Lung (tissue), 12 donors: ENCODE data around the gene GREB1L. TPM values are rescaled to one million over a fixed set of nuclear protein-coding genes. Genes with fewer than 3 reads are reported as not detected.

ENCODE experiments used
- ATAC-seq: fragments of 200-7000 bp; cut with Tn5 transposase; one replicate; pipeline ENCODE4 v1.9.1; 2020; ENCODE audit warnings: moderate number of reproducible peaks; ENCODE audit not compliant: insufficient read depth, low FRiP score
- DNase-seq, 3 donors: peaks; one replicate each; pipeline ENCODE4 v3.0.0-alpha.2; 2013 to 2017
- H3K27ac ChIP-seq, 2 donors: one replicate each; pipeline ENCODE4 v1.5.1; 2013; ENCODE audit warnings: mild to moderate bottlenecking in 2 of 2, moderate library complexity in 2 of 2, control low read depth in 1 of 2, inconsistent platforms in 1 of 2, low read depth in 1 of 2, low read length in 1 of 2
- H3K27me3 ChIP-seq, 3 donors: one replicate each; pipeline ENCODE4 v1.5.1; 2013; ENCODE audit warnings: low read length in 2 of 3; ENCODE audit not compliant: control insufficient read depth in 3 of 3, insufficient read depth in 3 of 3
- H3K36me3 ChIP-seq, 4 donors: one replicate each; pipeline ENCODE4 v1.5.1; 2013; ENCODE audit warnings: low read length in 4 of 4, mild to moderate bottlenecking in 1 of 4, moderate library complexity in 1 of 4; ENCODE audit not compliant: control insufficient read depth in 4 of 4, insufficient read depth in 4 of 4
- H3K4me1 ChIP-seq, 5 donors: one replicate each; pipeline ENCODE4 v1.5.1; 2013; ENCODE audit warnings: low read length in 5 of 5, mild to moderate bottlenecking in 2 of 5, moderate library complexity in 1 of 5; ENCODE audit not compliant: control insufficient read depth in 5 of 5, insufficient read depth in 5 of 5
- H3K4me3 ChIP-seq: one replicate; pipeline ENCODE4 v1.5.1; 2013; ENCODE audit warnings: mild to moderate bottlenecking, control low read depth, moderate library complexity
- H3K9ac ChIP-seq, 2 donors: one replicate each; pipeline ENCODE4 v1.5.1; 2013; ENCODE audit warnings: low read length in 2 of 2, control low read depth in 1 of 2; ENCODE audit not compliant: insufficient read depth in 1 of 2
- H3K9me3 ChIP-seq, 4 donors: one replicate each; pipeline ENCODE4 v1.5.1; 2013; ENCODE audit warnings: low read length in 3 of 4, mild to moderate bottlenecking in 1 of 4, moderate library complexity in 1 of 4; ENCODE audit not compliant: control insufficient read depth in 4 of 4, insufficient read depth in 3 of 4
- CTCF ChIP-seq: IDR thresholded peaks from 2 replicates; pipeline ENCODE4 v1.5.1; 2012; ENCODE audit warnings: mild to moderate bottlenecking; ENCODE audit errors: control extremely low read depth, extremely low read depth
- WGBS, 2 donors: extraction: QIAGEN DNeasy Blood & Tissue Kit; methylation state at CpG; one replicate each; pipeline ENCODE4 v1.1.7; 2013; 5-methylcytosine and 5-hydroxymethylcytosine counted together
- polyA plus RNA-seq, 2 donors: library from polyadenylated mRNA; stranded (reverse); fragments of 200-250 nt; gene quantifications; one replicate each; pipeline ENCODE4 v1.2.1, GENCODE V29; 2013
- total RNA-seq, 2 donors: library from RNA; depleted of rRNA in 1 of 2; stranded (reverse); fragments of >200 nt in 1 of 2; gene quantifications; one replicate each; pipeline ENCODE4 v1.2.1, GENCODE V29; 2014 to 2021
- donor health status: control.
- donor health status: control.
- donor health status: Bipolar disorder and iron deficiency.
- donor health status: healthy.
- donor health status: DM: yes; HTN: yes; CAD: no.

GREB1L gene
- total and polyA plus RNA-seq, 4 donors: 0.08 to 1.2 (median 0.41) TPM

- Histone ChIP-seq H3K4me1 (no peaks in the 10 kb centered on the region), H3K9ac (no peak overlapping the region), H3K9me3 (no peaks in the 10 kb centered on the region), H3K27me3 (no peaks in the 10 kb centered on the region), H3K4me3 (no peak overlapping the region), H3K36me3 (no peaks in the 10 kb centered on the region), H3K27ac (no peak overlapping the region)
- DNase-seq: no peak
- TF ChIP-seq CTCF: no peak
- ATAC-seq: no peak
- WGBS, 2 donors: 85 to 89% methylated on average over 3 of the region's 3 CpGs
Observed at GRCh38 chr18:21486905-21487437, 244.9 kb downstream of the GREB1L start.

- H3K27ac ChIP-seq: no peak overlapping the region
- H3K4me3 ChIP-seq: no peak overlapping the region
- TF ChIP-seq CTCF: peak; percentile 43
- no peaks in the 10 kb centered on the region for H3K4me1 ChIP-seq
- no peaks in the 10 kb centered on the region for H3K9me3 ChIP-seq
- peak; percentile 39 to 72 (median 55) for DNase-seq
- ATAC-seq: no peak
- H3K9ac ChIP-seq: no peak overlapping the region
- H3K27me3 ChIP-seq: no peaks in the 10 kb centered on the region
- H3K36me3 ChIP-seq: no peaks in the 10 kb centered on the region
- 52 to 56% methylated on average over 6 of the region's 6 CpGs for WGBS, 2 donors
Observed at GRCh38 chr18:21489119-21489750, 247.2 kb downstream of the GREB1L start.

- 95 to 96% methylated on average over 15 of the region's 15 CpGs for WGBS, 2 donors
- no peak for ATAC-seq
Observed at GRCh38 chr18:21489919-21490495, 248.0 kb downstream of the GREB1L start.

More at GRCh38 chr18:21489919-21490495, 248.0 kb downstream of the GREB1L start:
- no peak for DNase-seq
- Histone ChIP-seq H3K27ac (no peak overlapping the region), H3K36me3 (no peaks in the 10 kb centered on the region), H3K4me3 (no peak overlapping the region), H3K9ac (no peak overlapping the region), H3K27me3 (no peaks in the 10 kb centered on the region), H3K9me3 (no peaks in the 10 kb centered on the region), H3K4me1 (no peaks in the 10 kb centered on the region)
- no peak for TF ChIP-seq CTCF
